NT2/D1 (cell line): ENCODE data around the gene SLC38A11.

Experiments used
- SUZ12 ChIP-seq: IDR thresholded peaks from 2 replicates; pipeline ENCODE4 v1.6.1; 2011; ENCODE audit not compliant: insufficient read length, insufficient read depth; ENCODE audit errors: extremely low read depth
- YY1 ChIP-seq: IDR thresholded peaks from 2 replicates; pipeline ENCODE4 v1.6.1; 2011; ENCODE audit not compliant: insufficient read length, insufficient read depth
- ZNF274 ChIP-seq: IDR thresholded peaks from 2 replicates; pipeline ENCODE4 v1.6.1; 2011; ENCODE audit warnings: mild to moderate bottlenecking, low read depth, low read length

DNA sequence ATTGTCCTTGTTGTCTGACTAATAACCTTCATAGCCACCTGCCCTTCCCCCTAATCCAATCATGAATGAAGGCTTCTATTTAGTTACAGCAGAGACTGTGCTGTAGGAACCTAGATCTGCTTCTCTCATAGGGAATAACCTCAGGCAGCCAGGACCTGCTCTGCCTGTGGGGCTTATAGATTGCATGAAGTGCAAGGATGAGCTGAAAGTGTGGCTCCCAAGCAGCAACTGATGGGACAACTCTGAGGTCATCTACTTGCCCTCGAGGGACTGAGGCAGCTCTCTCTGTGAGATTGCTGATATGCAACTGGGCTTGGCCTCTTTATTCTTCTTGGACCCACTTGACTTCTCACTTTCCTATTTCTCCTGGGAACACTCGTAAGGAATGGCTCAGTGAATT lies 23.8 kb upstream of the SLC38A11 start:
- TF ChIP-seq YY1 (no peak), ZNF274 (no peak), SUZ12 (no peak)
